Pulmonary artery endothelial cell (primary cell): ENCODE results near the gene AZIN2. TPM values are rescaled to one million over a fixed set of nuclear protein-coding genes. Genes with fewer than 3 reads are reported as not detected.
"Not testable (repeated sequence)": the region's sequence is repeated elsewhere in the genome, so short reads cannot be mapped to it uniquely, and the experiment has no call there.

Experiments
- DNase-seq: peaks from one replicate; pipeline ENCODE4 v3.0.0-alpha.2; 2011; ENCODE audit warnings: low read depth, low spot score
- total RNA-seq: library from RNA; depleted of rRNA; stranded (reverse); fragments of >200 nt; gene quantifications from 2 replicates; pipeline ENCODE4 v1.2.3, GENCODE V29; 2014

The AZIN2 gene
- total RNA-seq: 0.74 and 0.99 TPM in 2 replicates

DNA sequence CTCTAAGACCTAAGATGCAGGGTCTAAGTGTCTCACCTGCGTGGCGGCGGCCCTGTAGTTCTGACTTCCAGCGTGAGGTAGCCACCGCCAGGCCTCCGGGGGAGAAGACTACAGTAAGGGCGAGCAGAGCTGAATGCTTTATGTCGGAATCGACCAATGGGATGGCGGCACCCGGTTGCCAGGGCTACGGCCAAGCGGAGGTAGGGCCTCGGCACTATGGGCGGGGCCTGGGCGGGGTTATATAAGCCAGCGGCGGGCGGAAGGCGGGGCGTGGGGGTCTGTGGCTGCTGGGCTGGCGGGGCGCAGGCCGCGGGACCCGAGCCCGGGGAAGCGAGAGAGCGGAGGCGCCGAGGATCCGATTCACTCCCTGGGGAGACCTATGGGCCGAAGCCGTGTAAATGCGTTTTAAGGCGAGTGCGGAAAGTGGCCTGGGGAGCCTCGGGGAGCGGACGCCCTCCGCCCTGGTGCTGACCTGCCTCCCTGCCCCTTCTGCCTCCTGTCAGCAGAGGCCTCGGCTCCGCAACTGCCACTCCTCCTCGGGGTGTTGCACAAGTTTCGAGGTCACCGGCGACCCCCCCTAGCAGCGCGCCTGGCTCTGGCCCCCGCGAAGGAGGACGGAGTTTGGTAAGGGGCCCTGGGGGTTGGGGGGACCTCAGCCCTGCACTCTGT lies at the start of gene AZIN2:
AZIN2 (plus strand) TSS at position 269 of the 669 bp plus-strand sequence. CDS start 1,097 bp downstream, outside the sequence.
- DNase-seq: peak; percentile 60

DNA sequence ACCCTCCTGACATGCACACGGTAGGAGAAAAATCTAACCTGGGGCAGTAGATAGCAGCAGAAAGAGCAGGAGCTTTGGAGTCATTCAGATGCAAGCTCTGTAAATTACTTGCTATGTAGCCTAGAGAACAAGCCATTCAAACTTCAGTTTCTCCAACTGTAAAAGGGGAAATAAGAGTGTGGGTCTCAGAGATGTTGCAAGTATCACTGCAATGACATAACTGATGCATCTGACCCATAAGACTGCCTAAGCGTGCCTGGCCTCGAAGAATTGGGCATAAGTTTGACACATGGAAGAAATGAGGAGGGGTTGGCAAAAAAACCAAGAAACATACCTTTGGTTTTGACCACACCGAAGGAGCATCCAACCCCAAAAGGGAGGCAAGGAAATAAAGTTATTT lies 49.4 kb upstream of the AZIN2 start:
- DNase-seq: no peak

- no peak for DNase-seq
These were observed 48.7 kb upstream of the AZIN2 start for GRCh38 chr1:33032126-33032869.

DNA sequence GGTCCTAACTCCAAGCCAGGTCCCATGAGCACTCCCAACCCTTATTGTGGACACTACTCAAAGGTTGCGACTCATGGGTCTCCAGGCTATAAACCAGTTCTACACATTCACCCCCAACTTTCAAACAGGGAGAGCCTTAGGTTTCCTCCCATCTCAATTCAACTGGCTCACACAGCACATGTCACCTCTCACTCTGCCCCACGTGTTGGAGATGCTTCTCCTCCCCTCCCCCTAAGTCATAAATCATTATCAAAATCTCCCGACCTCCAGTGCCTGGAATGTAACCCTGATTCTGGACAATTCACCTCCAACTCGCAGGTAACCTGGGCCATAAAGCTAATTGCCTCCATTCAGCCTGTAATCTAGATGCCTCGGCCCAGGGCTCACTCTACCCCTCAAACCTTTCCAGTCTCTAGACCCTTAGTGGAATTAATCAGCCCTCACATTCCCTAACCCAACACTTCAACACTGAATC lies 44.9 kb upstream of the AZIN2 start:
- no peak for DNase-seq

GRCh38 chr1:33036526-33037503 lies 44.1 kb upstream of the AZIN2 start, which contains the start of gene AK2:
Gene AK2, minus strand, starts transcription at chr1:33036883. Its CDS starts 55 bp downstream, at chr1:33036828.
- peak; percentile 93 for DNase-seq

GRCh38 chr1:33039840-33040239 lies 41.1 kb upstream of the AZIN2 start:
- DNase-seq: no peak

DNA sequence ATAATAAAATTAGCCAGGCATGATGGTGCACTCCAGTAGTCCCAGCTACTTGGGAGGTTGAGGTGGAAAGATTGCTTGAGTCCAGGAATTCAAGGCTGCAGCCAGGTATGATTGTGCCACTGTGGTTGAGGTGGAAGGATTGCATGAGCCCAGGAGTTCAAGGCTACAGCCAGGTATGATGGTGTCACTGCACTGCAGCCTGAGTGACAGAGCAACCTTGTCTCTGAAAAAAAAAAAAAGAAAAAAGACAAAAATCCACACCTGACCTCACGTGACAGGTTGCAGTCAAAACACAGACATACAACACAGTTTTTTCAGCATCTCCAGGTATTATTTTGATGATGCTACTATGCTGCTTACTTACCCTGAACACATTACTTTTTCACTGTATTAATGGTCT lies 39.9 kb upstream of the AZIN2 start:
- no peak for DNase-seq

DNA sequence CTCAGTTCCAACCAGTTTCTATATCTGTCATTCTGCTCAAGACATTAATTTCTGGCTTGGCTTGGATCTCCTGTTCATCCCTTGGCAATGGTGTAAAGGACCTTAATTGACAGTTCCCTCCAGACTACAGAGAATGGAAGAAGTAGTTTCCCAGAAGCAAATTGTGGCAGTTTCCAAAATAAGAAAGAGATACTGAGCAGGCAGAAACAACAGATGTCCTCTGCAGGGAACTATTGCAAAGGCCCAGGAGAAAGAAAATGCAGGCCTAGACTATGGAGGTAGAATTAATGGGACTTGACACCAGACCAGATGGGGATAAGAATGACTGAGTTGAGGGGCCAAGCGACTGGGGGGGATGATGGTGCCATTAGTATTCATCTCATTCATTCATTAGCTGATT lies 38.1 kb upstream of the AZIN2 start:
- no peak for DNase-seq

GRCh38 chr1:33043267-33044092 lies 37.5 kb upstream of the AZIN2 start:
- DNase-seq: no peak

GRCh38 chr1:33045246-33045645 lies 35.7 kb upstream of the AZIN2 start:
- DNase-seq: no peak

- DNase-seq: no peak
These were observed 35.1 kb upstream of the AZIN2 start for GRCh38 chr1:33045814-33046213.

GRCh38 chr1:33046234-33046633 lies 34.7 kb upstream of the AZIN2 start:
- not testable (repeated sequence) for DNase-seq

GRCh38 chr1:33047290-33047689 lies 33.7 kb upstream of the AZIN2 start:
- DNase-seq: no peak

- DNase-seq: no peak
These were observed 33.1 kb upstream of the AZIN2 start for GRCh38 chr1:33047839-33048305.

DNA sequence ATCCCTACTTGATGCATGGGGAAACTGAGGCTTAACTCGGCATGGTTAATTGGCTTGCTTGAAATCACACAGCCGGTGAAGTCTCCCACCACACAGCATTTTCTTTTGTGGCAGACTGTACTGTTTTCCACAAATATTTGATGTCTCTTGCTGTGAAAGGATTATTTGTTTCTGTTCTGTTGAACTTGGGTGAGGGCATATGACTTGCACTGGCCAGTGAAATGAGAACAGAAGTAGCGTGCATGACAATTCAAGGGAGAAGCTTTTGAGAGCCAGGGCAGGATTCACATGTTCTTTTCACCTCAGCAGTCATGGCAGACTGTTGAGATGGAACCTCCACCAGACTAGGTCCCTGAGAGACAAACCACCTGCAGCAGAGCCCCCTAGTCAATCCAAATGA lies 32.5 kb upstream of the AZIN2 start:
- DNase-seq: no peak

- no peak for DNase-seq
These were observed 31.6 kb upstream of the AZIN2 start for GRCh38 chr1:33049371-33049770.

DNA sequence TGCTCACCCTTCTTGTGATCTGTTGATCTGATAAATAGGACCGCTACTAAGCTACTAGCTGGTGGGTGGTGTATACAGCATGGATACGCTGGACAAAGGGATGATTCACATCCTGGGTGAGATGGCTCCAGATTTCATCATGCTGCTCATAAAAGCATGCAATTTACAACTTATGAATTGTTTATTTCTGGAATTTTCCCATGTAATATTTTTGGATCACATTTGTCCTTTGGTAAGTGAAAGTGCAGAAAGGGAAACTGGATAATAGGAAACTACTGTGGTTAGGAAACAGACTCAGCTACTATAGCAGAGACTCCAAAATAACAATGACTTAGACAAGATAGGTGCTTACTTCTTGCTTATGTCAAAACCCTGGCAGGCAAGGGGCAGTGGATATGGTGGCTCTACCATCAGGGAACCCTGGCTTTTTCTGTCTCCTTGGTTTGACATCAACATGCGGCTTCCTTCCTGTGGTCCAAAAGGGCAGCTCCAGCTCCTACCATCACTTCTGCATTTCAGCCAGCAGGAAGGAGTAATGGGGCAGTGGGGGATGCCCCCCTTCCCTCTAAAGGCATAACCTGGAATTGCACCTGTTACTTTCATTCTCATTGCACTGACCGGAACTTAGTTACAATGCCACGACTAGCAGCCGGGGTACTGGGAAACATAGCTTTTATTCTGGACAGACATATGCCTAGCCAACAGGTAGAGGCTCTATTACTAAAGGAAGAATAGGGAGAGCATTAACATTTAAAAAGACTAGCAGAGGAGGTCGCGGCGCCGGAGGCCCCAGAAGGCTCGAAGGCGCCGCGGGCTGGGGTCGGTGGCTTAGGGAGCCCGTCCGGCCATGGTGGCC lies 30.5 kb upstream of the AZIN2 start:
- no peak for DNase-seq

- DNase-seq: peak; percentile 80
These were observed 25.5 kb upstream of the AZIN2 start for GRCh38 chr1:33055210-33056008.

GRCh38 chr1:33056426-33056825 lies 24.5 kb upstream of the AZIN2 start:
- no peak for DNase-seq
